Breast epithelium (tissue), 3 donors: ENCODE data around the gene SPTSSB.

Source experiments
- CTCF ChIP-seq, 3 donors: fragments of 450-650 bp; IDR thresholded peaks; one replicate each; pipeline ENCODE4 v1.5.1; 2016 to 2017; ENCODE audit warnings: antibody characterized with exemption in 3 of 3, mild to moderate bottlenecking in 3 of 3, moderate library complexity in 3 of 3
- POLR2A ChIP-seq: fragments of 450-650 bp; IDR thresholded peaks from one replicate; pipeline ENCODE4 v1.6.1; 2016; ENCODE audit warnings: antibody characterized with exemption, mild to moderate bottlenecking, moderate library complexity
- POLR2AphosphoS5 ChIP-seq, 3 donors: sonication (generic); formaldehyde crosslinking; IDR thresholded peaks; one replicate each; pipeline ENCODE4 v1.6.1; 2017; ENCODE audit warnings: antibody characterized with exemption in 3 of 3

DNA sequence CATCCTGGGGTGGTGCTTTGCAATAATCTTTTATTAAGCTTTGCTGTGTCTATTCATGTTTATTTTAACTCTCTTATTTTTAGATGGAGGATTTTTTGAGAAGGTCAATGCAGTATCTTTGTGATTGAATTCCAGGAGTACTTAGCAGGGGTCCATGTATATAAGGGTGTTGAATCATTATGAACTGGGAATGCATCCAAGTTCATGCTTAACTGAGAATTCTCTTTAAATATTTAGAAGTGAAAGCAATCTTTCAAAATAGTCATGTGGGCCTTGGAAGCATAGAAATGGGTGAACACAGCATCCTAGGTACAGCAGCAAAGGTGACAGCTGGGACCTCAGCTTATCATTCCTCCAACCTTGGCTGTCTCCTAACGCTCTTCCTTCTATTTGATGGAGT lies 27.3 kb downstream of the SPTSSB start:
- TF ChIP-seq CTCF (IDR thresholded peaks at IDR 0.05) (no peak), POLR2A (no peak), POLR2AphosphoS5 (IDR thresholded peaks at IDR 0.05) (no peak)
